Stimulated activated memory B cell treated with anti-CD40 and anti-IgM and Interleukin-4, amounts not matched to agents 10 μg/mL and 1 μg/mL and 100 μg/mL, for 72 hours (primary cell): ENCODE measurements around the gene BEST4.
"Not testable (repeated sequence)": the region's sequence is repeated elsewhere in the genome, so short reads cannot be mapped to it uniquely, and the experiment has no call there.

Experiments used
- ATAC-seq: fragments of 150-1000 bp; cut with Tn5 transposase; 2 replicates; pipeline ENCODE4 v1.10.0; 2021
- H3K27ac Mint-ChIP-seq: one replicate; pipeline ENCODE4 v1.8.0; 2022; ENCODE audit warnings: mild to moderate bottlenecking, mixed read lengths
- H3K27me3 Mint-ChIP-seq: one replicate; pipeline ENCODE4 v1.8.0; 2022; ENCODE audit warnings: mixed read lengths
- H3K36me3 Mint-ChIP-seq: one replicate; pipeline ENCODE4 v1.8.0; 2022; ENCODE audit warnings: mixed read lengths
- H3K4me1 Mint-ChIP-seq: one replicate; pipeline ENCODE4 v1.8.0; 2022; ENCODE audit warnings: mixed read lengths
- H3K4me3 Mint-ChIP-seq: one replicate; pipeline ENCODE4 v1.8.0; 2022; ENCODE audit warnings: mild to moderate bottlenecking, moderate library complexity, mixed read lengths
- H3K9me3 Mint-ChIP-seq: one replicate; pipeline ENCODE4 v1.8.0; 2022; ENCODE audit warnings: mixed read lengths

BEST4 gene

GRCh38 chr1:44738953-44739306 is 49.0 kb downstream of the BEST4 start:
- H3K36me3 Mint-ChIP-seq, H3K27me3 Mint-ChIP-seq, ATAC-seq, H3K9me3 Mint-ChIP-seq: not testable (repeated sequence)
- peak overlapping the region; percentile 85 for H3K27ac Mint-ChIP-seq
- peak overlapping the region; percentile 88 for H3K4me3 Mint-ChIP-seq
- H3K4me1 Mint-ChIP-seq, result peaks cover 18% of the 10 kb centered on the region

- Mint-ChIP-seq H3K9me3 (no peaks in the 10 kb centered on the region), H3K4me3 (no peak overlapping the region), H3K36me3 (no peaks in the 10 kb centered on the region), H3K27me3 (no peaks in the 10 kb centered on the region), H3K4me1 (peaks cover 21% of the 10 kb centered on the region), H3K27ac (no peak overlapping the region)
- no peak for ATAC-seq
These were observed 52.0 kb downstream of the BEST4 start for GRCh38 chr1:44735992-44736391.

DNA sequence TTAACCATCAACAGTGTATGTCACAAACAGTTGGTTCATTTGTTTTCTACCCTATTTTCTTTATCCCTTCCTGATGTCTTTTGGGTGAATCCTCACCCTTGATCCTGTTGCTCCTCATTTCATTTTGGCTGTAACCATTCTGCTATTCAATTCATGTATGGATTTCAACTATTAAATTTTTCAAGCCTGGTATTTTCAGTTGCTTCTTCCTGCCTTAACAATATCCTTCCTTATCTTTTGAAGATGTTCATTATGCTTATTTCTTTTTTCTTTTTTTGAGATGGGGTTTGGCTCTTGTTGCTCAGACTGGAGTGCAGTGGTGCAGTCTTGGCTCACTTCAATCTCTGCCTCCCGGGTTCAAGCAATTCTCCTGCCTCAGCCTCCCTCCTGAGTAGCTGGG is 54.2 kb downstream of the BEST4 start:
- H3K27ac Mint-ChIP-seq, result no peak overlapping the region
- ATAC-seq, result no peak
- no peaks in the 10 kb centered on the region for H3K27me3 Mint-ChIP-seq
- H3K9me3 Mint-ChIP-seq, result no peaks in the 10 kb centered on the region
- H3K4me3 Mint-ChIP-seq, result no peak overlapping the region
- H3K36me3 Mint-ChIP-seq, result no peaks in the 10 kb centered on the region
- H3K4me1 Mint-ChIP-seq, result peaks cover 12% of the 10 kb centered on the region
